Activated CD8-positive, alpha-beta memory T cell treated with anti-CD3 and anti-CD28 coated beads, Interleukin-2, amount 50 U/mL, for 1 hour (primary cell): ENCODE data around the gene ITK.

Experiments used
- DNase-seq: peaks from one replicate; pipeline ENCODE4 v3.0.0-alpha.2; 2020; ENCODE audit errors: extremely low read depth

ITK gene

GRCh38 chr5:157180374-157181264, at the start of gene ITK:
Gene ITK, plus strand, starts transcription at chr5:157180840. Its CDS starts 138 bp downstream, at chr5:157180978.
- no peak for DNase-seq

DNA sequence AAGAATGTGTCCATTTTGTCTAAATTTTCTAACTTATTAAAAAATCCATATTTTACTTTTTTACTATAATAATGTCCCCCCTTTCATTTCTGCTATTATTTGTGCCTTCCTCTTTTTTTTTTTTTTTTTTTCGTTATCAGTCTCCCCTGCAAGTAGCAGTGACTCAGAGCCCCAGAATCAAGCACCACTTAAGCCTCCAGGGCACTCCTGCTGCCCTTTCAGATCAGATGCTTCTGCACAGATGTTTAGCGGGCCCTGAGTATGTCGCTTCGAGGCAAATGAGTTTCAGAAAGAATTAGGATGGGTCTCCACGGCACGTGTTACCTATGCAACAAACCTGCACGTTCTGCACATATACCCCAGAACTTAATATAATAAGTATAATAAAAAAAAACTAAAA, 49.7 kb upstream of the ITK start:
- DNase-seq: no peak

GRCh38 chr5:157132281-157132612, 48.4 kb upstream of the ITK start:
- DNase-seq: no peak

- no peak for DNase-seq
These were observed 42.9 kb upstream of the ITK start for GRCh38 chr5:157137691-157138090.

DNA sequence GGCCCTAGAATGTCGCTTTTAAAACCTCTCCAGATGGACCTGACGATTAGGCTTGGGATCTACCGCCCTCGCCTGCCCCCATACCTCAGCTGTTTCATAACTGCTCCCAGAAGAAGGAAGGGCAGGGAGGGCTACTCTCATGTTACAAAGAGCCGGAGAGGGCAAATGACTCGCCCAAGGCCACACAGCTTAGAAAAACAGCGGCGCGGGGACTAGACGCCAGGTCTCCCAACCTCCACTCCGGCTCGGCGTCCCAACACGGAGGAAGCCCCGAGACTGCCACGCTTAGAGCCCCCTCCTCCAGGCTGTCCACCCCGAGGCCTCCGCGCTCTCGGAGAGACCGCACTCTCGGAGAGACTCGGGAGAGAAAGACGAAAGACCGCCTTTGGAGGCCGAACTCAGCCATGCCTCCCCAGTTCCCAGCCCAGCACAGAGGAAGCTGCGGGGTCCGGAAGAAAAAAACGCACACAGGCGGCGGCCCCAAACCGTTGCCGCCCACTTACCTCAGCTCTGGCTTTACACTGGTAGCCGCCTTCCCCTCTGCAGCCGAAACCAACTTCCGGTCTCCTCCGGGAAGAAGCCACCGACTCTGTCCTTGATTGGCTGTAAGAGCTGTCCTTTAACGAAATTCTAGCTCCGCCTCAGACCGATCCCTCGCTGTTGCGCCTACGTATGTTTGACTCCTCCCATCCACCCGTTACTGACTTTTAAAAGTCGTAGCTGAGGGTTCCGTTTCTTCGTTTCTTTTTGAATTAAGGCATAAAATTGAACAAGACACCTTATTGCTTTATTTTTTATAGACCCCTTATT, 38.1 kb upstream of the ITK start, which contains the start of gene MED7:
MED7 (minus strand) TSS at position 549 of the 810 bp plus-strand sequence. CDS start 3,434 bp downstream, outside the sequence.
- peak; percentile 90 for DNase-seq

DNA sequence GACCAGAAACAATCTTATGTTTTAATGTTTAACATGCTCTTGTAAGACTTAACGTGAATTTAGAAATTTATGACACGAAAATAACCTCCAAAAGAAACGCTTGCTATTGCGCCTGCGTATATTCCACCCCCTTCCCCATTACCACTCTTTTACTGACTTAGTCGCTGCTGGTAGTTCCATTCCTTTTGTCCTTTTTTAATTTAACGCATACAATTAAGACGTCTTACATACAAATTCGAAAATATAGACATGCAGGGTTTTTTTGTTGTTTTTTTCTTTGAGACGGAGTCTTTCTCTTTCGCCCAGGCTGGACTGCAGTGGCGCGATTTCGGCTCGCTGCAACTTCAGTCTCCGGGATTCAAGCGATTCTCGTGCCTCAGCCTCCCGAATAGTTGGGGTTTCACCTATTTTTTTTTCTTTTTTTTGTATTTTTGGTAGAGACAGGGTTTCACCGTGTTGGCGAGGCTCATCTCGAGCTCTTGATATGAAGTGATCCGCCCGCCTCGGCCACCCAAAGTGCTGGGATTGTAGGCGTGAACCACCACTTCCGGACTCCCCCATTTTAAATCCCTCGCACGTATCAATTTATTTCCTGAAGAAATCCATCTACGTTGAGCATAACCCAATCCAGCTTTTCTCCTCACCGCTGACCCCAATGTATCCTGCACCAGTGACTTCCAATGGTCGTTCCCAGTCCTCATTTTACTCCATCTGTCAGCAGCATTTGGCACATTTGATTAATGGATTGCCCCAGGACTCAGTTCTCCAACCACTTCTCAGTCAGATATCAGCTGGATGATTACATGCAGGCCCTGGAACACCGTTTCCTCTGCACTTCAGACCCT, 37.3 kb upstream of the ITK start:
- peak; percentile 38 for DNase-seq

- peak; percentile 60 for DNase-seq
These were observed 31.7 kb upstream of the ITK start for GRCh38 chr5:157148734-157149615.

GRCh38 chr5:157150995-157151394, 29.6 kb upstream of the ITK start:
- DNase-seq: no peak

GRCh38 chr5:157155297-157155696, 25.3 kb upstream of the ITK start:
- DNase-seq: no peak

DNA sequence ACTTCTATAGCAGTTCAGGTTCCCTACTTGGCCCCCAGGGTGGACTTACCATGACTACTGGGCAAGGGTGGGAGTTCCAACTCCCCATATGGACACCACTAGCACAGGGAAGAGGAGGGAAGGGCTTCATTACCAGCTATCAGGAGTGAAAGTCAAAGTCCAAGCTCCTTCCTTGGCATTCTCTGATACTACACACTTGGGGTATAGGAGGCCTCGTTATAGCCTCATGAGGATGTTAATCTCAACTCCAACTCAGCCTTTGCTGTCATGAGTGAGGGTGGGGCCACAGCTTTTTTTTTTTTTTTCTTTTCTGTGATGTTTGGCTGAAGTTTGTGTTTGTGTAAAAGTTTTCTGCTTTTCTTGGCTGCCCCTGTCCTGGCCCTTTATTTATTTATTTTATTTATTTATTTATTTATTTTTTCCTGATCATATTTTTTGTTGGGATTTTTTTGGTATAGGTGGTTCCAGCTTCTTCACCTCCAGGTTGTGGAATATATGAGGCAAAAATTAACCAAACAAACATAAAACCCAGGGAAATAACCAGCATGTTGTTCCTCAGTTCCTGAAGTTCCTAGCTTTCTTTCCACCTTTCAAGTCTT, 23.2 kb upstream of the ITK start:
- DNase-seq: no peak

DNA sequence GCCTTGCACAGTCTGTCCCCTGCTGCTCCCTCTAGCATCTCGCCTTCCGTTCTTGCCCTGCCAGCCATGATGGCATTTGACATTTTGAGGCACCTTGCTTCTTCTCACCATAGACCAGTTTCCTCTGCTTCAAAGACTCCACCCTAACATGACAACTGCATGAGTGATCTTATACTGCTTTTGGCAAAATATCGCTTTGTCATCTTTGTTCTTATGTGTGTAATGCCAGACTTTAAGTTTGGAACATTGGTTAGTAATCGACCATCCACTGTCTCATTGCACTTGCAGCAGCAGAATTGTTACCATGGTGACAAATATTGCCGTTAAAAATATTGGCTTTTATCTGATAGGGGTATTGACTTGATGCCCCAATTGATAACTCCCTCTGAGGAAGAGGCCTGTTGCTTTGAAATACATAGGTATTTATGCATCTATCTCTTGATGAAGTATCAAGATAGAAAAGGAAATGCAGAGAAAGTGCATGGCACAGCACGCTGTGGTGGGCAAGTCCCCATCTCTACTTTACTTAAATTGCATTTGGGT, 21.4 kb upstream of the ITK start:
- no peak for DNase-seq

DNA sequence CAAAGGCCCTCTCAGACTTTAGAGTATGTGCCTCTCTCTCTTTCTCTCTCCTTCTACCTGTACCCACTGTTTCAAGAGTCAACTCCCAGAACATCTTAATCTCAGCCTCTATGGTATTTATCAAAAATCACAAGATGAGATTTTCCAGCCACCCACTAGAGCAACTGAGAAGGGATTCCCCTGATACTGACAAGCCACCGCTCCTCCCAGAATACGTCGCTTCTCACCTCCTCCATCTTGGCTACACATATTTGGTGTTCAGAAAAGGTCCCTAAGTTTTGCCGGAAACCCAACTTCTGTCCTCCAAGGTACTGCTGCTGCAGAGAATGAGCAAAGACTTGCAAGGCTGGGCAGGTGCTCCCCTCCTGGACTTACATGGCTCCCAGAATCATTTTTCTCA, 20.6 kb upstream of the ITK start:
- DNase-seq: no peak

DNA sequence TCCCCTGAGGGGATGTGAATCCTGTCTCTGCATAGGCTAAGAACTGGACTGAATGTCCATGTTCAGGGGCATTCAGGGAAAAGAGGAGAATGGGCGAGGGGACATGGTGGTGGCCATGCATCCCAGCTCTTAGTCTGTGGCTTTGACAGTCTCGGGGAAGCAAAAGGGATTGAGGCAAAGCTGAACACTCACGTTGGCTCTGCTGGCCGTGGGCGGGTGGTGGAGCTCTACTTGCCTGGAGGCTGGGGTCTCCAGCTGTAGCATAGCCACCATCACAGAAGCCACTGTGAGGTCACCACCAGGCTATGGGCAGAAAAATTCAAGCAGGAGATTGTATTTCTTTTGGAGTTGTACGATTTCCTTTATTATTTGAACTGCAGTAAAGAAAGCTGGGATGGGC, 18.6 kb upstream of the ITK start:
- no peak for DNase-seq

DNA sequence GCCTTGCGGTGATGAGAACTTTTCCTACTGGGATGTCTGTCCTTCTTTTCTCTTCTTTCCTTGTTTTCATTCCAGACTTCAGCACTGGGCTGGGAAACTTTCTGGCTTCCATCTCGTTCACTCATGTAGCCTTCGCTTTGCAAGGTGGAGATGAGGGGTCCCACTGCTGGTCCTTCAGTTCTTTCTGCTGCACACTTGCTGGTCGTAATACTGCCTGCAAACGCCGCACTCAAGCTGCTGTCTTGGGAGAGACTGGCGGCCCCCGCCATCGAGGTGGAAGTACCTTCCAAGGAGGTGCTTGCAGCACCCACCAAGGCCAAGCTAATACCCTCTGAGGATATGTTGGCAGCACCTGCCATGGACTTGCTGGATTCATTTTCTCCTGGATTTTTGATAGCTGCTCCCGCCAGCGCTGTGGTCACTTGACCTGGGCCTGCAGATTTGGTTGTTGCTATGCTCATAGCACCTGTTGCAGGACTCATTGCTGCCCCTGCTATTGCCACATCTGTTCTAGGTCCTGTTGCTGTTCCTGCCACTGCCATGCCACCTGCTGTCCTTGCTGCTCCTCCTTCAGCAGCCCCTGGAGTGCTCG, 17.6 kb upstream of the ITK start:
- no peak for DNase-seq

- no peak for DNase-seq
These were observed 16.1 kb upstream of the ITK start for GRCh38 chr5:157164521-157164920.

DNA sequence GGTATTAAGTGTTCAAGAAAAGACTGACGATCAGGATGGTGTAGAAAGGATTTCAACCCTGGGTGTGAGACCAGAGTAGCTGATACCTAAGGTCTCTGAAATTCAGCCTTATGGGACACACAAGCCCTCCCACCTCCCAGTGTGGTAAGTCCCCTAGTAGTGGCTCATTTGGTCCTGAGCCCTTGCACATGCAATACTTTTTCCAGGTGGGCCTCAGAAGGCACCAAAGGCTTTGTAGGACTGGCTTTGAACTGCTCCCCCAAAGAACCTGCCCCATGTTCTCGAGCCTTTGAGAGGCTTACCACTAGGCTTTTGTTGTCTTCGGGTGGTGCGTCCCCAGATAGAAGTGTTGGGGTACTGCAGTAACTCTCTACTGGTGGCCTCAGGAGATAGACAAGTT, 15.4 kb upstream of the ITK start:
- DNase-seq: no peak

- DNase-seq: no peak
These were observed 15.0 kb upstream of the ITK start for GRCh38 chr5:157165668-157166067.

- no peak for DNase-seq
These were observed 14.1 kb upstream of the ITK start, which contains the start of gene GARIN3 for GRCh38 chr5:157166214-157167213. Gene GARIN3, minus strand, starts transcription at chr5:157166264. Its CDS starts 96 bp downstream, at chr5:157166168.
